A549 (cell line): Measurements from ENCODE around the gene VWA5B1.

ENCODE experiments used
- CEBPB ChIP-seq, 2 experiments: fragments of >200 bp in 1 of 2; sonication (Bioruptor Twin) in 1 of 2; formaldehyde crosslinking in 1 of 2; IDR thresholded peaks; 2 replicates each; pipeline ENCODE4 v1.6.1; 2012 to 2016
- CHD2 ChIP-seq: fragments of 150-350 bp; IDR thresholded peaks from 2 replicates; pipeline ENCODE4 v1.6.1; 2014; ENCODE audit warnings: low read length; ENCODE audit not compliant: partially characterized antibody
- JUN ChIP-seq, 2 experiments: fragments of >200 bp; sonication (Bioruptor Twin); formaldehyde crosslinking; IDR thresholded peaks; 2 replicates in 1 of 2; 3 replicates in 1 of 2; pipeline ENCODE4 v1.6.1; 2016 to 2017
- POLR2A ChIP-seq: IDR thresholded peaks from 2 replicates; pipeline ENCODE4 v1.6.1; 2012; ENCODE audit warnings: mild to moderate bottlenecking, low read length
- RAD21 ChIP-seq, 2 experiments: fragments of >200 bp in 1 of 2; sonication (Bioruptor Twin) in 1 of 2; formaldehyde crosslinking in 1 of 2; IDR thresholded peaks in 1 of 2; conservative IDR thresholded peaks in 1 of 2; 2 replicates in 1 of 2; 3 replicates in 1 of 2; pipeline ENCODE4 v1.6.1; 2012 to 2018; ENCODE audit warnings: inconsistent platforms in 1 of 2
- RNF2 ChIP-seq: fragments of 200-600 bp; sonication (generic); IDR thresholded peaks from 2 replicates; pipeline ENCODE4 v1.6.1; 2016; ENCODE audit warnings: low read depth, mild to moderate bottlenecking, antibody characterized with exemption, moderate library complexity, borderline replicate concordance
- TFCP2L1 ChIP-seq: fragments of 250-450 bp; sonication (Bioruptor Pico); IDR thresholded peaks from 2 replicates; pipeline ENCODE4 v1.5.0; 2021; ENCODE audit warnings: mild to moderate bottlenecking
- TF ChIP-seq, protein P1 (sequence below): IDR thresholded peaks from 2 replicates; pipeline ENCODE4 v1.6.1; 2012; ENCODE audit warnings: low read depth, borderline replicate concordance
- TF ChIP-seq, protein P2 (sequence below): fragments of >200 bp; sonication (Bioruptor Twin); formaldehyde crosslinking; IDR thresholded peaks from 3 replicates; pipeline ENCODE4 v1.5.1; 2016
- TF ChIP-seq, protein P3 (sequence below): IDR thresholded peaks from 2 replicates; pipeline ENCODE4 v1.6.1; 2012

GRCh38 chr1:20322825-20323612 lies 32.3 kb downstream of the VWA5B1 start:
- TF ChIP-seq, protein P1, sequence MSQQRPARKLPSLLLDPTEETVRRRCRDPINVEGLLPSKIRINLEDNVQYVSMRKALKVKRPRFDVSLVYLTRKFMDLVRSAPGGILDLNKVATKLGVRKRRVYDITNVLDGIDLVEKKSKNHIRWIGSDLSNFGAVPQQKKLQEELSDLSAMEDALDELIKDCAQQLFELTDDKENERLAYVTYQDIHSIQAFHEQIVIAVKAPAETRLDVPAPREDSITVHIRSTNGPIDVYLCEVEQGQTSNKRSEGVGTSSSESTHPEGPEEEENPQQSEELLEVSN, result no peak
- TF ChIP-seq CHD2, result no peak
- TF ChIP-seq, protein P2, sequence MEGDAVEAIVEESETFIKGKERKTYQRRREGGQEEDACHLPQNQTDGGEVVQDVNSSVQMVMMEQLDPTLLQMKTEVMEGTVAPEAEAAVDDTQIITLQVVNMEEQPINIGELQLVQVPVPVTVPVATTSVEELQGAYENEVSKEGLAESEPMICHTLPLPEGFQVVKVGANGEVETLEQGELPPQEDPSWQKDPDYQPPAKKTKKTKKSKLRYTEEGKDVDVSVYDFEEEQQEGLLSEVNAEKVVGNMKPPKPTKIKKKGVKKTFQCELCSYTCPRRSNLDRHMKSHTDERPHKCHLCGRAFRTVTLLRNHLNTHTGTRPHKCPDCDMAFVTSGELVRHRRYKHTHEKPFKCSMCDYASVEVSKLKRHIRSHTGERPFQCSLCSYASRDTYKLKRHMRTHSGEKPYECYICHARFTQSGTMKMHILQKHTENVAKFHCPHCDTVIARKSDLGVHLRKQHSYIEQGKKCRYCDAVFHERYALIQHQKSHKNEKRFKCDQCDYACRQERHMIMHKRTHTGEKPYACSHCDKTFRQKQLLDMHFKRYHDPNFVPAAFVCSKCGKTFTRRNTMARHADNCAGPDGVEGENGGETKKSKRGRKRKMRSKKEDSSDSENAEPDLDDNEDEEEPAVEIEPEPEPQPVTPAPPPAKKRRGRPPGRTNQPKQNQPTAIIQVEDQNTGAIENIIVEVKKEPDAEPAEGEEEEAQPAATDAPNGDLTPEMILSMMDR, result no peak
- TF ChIP-seq JUN (IDR thresholded peaks at IDR 0.05), result no peak
- TF ChIP-seq RNF2, result no peak
- TF ChIP-seq TFCP2L1 (CRISPR knock-in tag), result no peak
- TF ChIP-seq RAD21 (conservative IDR thresholded peaks at IDR 0.05 in 1 of 2, IDR thresholded peaks at IDR 0.05 in 1 of 2), result no peak
- TF ChIP-seq CEBPB (IDR thresholded peaks at IDR 0.05), result no peak
- TF ChIP-seq, protein P3, sequence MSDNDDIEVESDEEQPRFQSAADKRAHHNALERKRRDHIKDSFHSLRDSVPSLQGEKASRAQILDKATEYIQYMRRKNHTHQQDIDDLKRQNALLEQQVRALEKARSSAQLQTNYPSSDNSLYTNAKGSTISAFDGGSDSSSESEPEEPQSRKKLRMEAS, result no peak
- no peak for TF ChIP-seq POLR2A
